T-helper 2 cell treated with Interferon-gamma antibody and Interleukin-4, amounts not matched to agents 5 μg/mL and 100 μg/mL, for 36 hours (primary cell): ENCODE data around the gene ZDHHC8.

Experiments
- DNase-seq: peaks from one replicate; pipeline ENCODE4 v3.0.0; 2021; ENCODE audit warnings: low spot score
- H3K27ac Mint-ChIP-seq: one replicate; pipeline ENCODE4 v1.8.0; 2021; ENCODE audit warnings: mild to moderate bottlenecking, mixed read lengths
- H3K27me3 Mint-ChIP-seq: one replicate; pipeline ENCODE4 v1.8.0; 2021; ENCODE audit warnings: low read depth, mixed read lengths
- H3K36me3 Mint-ChIP-seq: one replicate; pipeline ENCODE4 v1.8.0; 2021; ENCODE audit warnings: low read depth, mixed read lengths
- H3K4me1 Mint-ChIP-seq: one replicate; pipeline ENCODE4 v1.8.0; 2021; ENCODE audit warnings: low read depth, mixed read lengths
- H3K4me3 Mint-ChIP-seq: one replicate; pipeline ENCODE4 v1.8.0; 2022; ENCODE audit warnings: mild to moderate bottlenecking, moderate library complexity, mixed read lengths
- H3K9me3 Mint-ChIP-seq: one replicate; pipeline ENCODE4 v1.8.0; 2021; ENCODE audit warnings: mixed read lengths

The ZDHHC8 gene

GRCh38 chr22:20171288-20172140 lies 39.9 kb downstream of the ZDHHC8 start:
- Mint-ChIP-seq H3K9me3 (no peaks in the 10 kb centered on the region), H3K36me3 (no peaks in the 10 kb centered on the region), H3K4me3 (no peak overlapping the region), H3K27me3 (no peaks in the 10 kb centered on the region), H3K4me1 (no peaks in the 10 kb centered on the region), H3K27ac (no peak overlapping the region)
- DNase-seq, result no peak

DNA sequence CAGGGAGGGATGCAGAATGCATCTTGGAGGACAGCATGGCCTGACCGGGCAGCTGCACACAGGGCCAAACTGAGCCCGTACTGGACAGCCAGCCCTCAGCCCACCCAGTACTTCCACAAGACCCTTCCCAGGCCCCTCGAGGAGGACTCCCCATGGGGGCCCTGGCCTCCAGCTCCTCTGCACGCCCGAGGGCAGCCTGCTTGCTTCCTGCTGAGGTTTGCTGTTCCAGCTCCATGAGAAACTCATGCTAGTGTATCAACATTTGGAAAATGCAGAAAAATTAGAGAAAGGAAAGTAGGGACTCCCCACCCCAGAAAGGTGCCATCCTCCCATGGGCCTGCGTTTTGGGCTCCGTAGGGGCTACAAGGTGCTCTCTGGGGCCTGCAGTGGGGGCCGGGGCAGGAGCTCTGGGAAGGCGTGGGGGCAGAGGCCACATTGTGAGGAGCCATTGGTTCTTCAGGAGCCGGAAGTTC lies 40.6 kb downstream of the ZDHHC8 start:
- Mint-ChIP-seq H3K27me3 (no peaks in the 10 kb centered on the region), H3K36me3 (no peaks in the 10 kb centered on the region), H3K27ac (no peak overlapping the region), H3K9me3 (no peaks in the 10 kb centered on the region), H3K4me1 (no peaks in the 10 kb centered on the region), H3K4me3 (no peak overlapping the region)
- no peak for DNase-seq

- Mint-ChIP-seq H3K9me3 (no peaks in the 10 kb centered on the region), H3K4me1 (no peaks in the 10 kb centered on the region), H3K36me3 (no peaks in the 10 kb centered on the region)
Observed at GRCh38 chr22:20173246-20173645, 41.6 kb downstream of the ZDHHC8 start.

DNA sequence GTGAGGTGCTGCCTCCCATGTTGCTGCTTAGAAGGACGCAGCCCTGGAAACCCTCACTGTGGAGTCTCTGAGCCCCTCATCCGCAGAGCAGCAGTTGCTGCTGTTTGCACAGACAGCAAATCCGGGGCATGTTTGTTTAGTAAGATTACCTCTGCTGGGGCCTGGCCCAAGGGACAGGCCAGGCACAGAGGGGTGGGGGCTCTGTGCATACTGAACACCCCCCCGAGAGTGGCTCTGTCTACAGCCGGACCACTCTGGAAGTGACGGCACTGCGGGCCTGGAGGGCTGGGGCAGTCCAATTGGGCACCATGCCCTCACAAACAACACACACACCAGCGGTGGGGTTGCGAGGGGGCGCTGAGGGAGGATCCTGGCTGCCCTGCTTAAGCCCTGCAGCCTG lies 42.2 kb downstream of the ZDHHC8 start:
- Mint-ChIP-seq H3K9me3 (no peaks in the 10 kb centered on the region), H3K4me1 (no peaks in the 10 kb centered on the region), H3K4me3 (no peak overlapping the region), H3K27ac (no peak overlapping the region), H3K27me3 (no peaks in the 10 kb centered on the region), H3K36me3 (no peaks in the 10 kb centered on the region)
- DNase-seq, result no peak

More at GRCh38 chr22:20173246-20173645, 41.6 kb downstream of the ZDHHC8 start:
- no peak for DNase-seq
- Mint-ChIP-seq H3K4me3 (no peak overlapping the region), H3K27me3 (no peaks in the 10 kb centered on the region), H3K27ac (no peak overlapping the region)

DNA sequence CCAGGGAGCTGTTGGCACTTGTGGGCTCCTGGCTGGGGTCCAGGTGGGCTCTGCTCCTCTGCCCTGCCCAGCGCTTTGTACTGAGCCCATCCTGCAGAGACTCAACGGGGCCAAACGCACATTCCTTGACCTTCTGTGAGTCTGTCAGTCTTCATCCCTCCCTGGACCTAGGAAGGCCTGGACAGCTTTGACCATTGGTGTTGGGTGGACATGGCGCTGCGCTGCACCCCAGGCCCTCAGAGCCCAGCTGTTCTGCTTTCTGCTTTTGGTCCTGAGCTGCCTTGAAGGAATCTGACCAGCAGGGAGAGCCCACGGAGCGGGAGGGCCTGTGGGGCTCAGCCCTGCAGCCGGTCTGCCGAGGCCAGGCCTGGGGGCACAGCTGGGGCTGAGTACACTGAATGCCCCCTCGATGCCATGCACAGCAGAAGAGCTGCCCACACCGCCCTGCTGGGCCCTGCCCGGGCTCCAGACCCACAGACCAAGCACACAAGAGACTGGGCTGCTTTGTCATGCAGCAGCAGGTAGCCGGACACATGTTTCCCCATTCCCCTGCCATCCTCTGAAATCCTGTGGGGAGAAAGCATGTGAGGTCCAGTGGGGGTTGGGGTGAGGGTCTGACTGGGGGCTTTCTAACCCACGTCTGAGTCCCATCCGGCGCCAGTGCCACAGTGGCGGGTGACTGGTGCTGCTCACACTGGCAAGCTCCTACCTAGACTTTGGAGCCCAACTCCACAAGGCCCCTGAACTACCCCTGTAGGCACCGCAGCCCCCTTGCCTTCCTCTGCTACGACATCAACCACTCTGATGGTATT lies 43.4 kb downstream of the ZDHHC8 start:
- Mint-ChIP-seq H3K27ac (no peak overlapping the region), H3K4me3 (no peak overlapping the region), H3K27me3 (no peaks in the 10 kb centered on the region), H3K36me3 (no peaks in the 10 kb centered on the region), H3K4me1 (no peaks in the 10 kb centered on the region), H3K9me3 (no peaks in the 10 kb centered on the region)
- DNase-seq, result no peak

- Mint-ChIP-seq H3K27me3 (no peaks in the 10 kb centered on the region), H3K27ac (no peak overlapping the region), H3K9me3 (no peaks in the 10 kb centered on the region), H3K4me1 (no peaks in the 10 kb centered on the region), H3K4me3 (no peak overlapping the region), H3K36me3 (no peaks in the 10 kb centered on the region)
- DNase-seq, result no peak
Observed at GRCh38 chr22:20175597-20175900, 43.9 kb downstream of the ZDHHC8 start.

DNA sequence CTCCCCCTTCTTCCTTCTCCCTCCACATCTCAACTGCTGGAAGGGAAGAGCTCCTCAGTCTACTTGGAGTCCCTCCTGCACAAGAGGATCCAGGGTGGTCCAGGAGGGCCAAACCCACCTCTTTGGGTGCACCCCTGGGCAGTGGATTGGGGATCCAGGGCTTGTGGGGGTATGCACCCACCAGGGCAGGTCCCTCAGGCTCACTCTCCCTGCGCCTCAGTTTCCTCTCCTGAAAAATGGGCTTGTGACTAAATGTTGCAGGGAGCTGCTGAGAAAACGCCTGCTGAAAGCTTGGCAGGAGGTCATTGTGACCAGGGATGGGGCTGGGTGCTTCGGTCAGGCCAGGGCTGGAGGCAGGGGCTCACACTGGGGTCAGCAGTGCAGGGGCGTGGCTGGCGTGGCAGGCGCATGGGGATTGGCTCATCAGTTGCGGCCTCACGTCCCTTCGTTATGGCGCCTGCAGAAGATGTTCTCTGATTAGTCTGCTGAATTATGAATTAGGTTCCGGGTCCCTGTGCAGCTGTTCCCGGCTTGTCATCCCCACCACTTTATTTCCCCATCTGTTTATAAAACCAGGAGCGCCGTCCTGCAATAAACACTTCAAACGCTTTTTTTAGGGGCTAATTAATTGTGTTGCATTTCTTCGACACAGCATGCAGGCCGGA lies 44.9 kb downstream of the ZDHHC8 start:
- Mint-ChIP-seq H3K4me1 (no peaks in the 10 kb centered on the region), H3K36me3 (no peaks in the 10 kb centered on the region), H3K9me3 (no peaks in the 10 kb centered on the region), H3K4me3 (no peak overlapping the region), H3K27ac (no peak overlapping the region), H3K27me3 (no peaks in the 10 kb centered on the region)
- DNase-seq, result no peak

- Mint-ChIP-seq H3K4me3 (no peak overlapping the region), H3K4me1 (no peaks in the 10 kb centered on the region), H3K36me3 (no peaks in the 10 kb centered on the region), H3K9me3 (no peaks in the 10 kb centered on the region), H3K27ac (no peak overlapping the region), H3K27me3 (no peaks in the 10 kb centered on the region)
- DNase-seq, result no peak
Observed at GRCh38 chr22:20177217-20177911, 45.8 kb downstream of the ZDHHC8 start.

DNA sequence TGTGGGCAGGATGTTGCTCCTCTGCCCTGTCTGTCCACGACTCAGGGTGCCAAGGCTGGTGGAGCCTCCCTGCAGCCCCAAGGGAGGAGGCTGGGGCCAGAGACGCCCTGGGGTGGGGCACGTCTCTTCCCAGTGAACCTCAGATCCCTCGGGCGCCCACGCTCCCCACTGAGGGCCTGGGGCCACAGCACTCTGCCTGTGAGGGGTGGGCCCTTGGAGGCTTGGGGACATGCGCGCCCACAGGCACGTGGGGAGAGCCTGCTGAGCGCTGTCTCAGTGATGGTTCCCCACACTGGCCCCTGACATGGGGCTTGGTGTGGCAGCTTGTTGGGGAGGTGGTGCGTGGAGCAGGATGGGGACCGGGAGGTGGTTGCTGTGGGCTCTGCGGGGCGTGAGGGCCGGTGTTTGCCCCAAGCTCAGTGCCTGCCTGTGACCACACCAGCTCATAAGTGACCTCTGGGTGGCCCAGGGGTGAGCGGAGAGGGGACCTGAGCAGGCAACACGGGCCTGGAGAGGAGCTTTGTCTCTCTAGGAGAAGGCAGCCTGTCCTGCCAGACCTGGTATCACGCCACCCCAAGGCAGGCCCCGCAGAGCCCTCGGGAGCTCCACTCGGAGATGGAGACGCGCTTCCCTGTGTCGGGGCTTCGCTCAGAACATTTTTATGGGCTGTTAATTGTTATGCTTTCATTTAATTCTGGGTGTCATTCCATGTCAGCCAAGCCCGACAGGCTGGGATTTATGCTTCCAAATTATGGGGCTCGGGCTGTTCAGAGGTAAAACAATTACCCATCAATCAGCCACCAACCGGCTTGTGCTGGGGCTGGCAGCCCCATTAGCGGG lies 46.7 kb downstream of the ZDHHC8 start:
- no peak for DNase-seq
- Mint-ChIP-seq H3K9me3 (no peaks in the 10 kb centered on the region), H3K36me3 (no peaks in the 10 kb centered on the region), H3K27ac (no peak overlapping the region), H3K4me3 (no peak overlapping the region), H3K4me1 (no peaks in the 10 kb centered on the region), H3K27me3 (no peaks in the 10 kb centered on the region)

- DNase-seq, result no peak
- H3K4me1 Mint-ChIP-seq, result no peaks in the 10 kb centered on the region
- no peaks in the 10 kb centered on the region for H3K27me3 Mint-ChIP-seq
- H3K9me3 Mint-ChIP-seq, result no peaks in the 10 kb centered on the region
- H3K27ac Mint-ChIP-seq, result no peak overlapping the region
- no peak overlapping the region for H3K4me3 Mint-ChIP-seq
- no peaks in the 10 kb centered on the region for H3K36me3 Mint-ChIP-seq
Observed at GRCh38 chr22:20178915-20179227, 47.3 kb downstream of the ZDHHC8 start.

DNA sequence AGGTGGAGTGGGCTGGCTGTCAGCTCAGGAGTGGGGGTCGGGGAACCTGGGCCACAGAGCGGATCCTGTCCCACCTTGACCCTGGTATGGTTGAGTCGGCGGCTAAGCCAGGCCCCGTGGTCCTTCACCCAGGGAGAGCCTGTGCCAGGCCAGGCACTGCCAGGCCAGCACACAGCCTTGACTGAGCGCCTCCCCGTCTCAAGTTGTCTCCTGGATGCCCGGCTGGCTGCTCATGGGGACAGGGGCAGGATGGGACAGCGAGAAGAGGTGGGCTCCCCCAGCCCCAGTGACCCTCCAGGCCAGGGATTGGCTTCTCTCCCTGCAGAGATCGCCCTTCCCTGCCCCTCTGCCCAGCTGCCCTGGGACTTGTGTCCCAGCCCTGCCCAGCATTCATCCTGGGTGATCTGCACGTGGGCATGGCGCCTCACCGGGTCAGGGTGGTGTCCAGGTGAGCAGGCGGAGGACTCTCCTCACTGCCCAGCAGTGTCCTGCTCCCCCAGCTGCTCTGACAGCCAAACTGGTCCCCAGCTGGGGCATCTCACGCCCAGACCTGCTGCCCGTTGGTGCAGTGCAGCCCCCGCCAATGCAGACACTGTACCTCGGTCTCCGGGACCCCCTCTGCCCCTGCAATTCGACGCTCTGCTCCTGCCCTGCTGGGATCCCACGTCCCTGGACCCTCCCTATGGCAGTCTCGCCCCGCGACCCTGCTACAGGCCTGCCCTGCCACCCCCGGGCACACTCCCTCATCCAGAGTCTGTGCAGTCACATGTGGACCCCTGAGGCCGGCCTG lies 48.0 kb downstream of the ZDHHC8 start:
- Mint-ChIP-seq H3K9me3 (no peaks in the 10 kb centered on the region), H3K27ac (no peak overlapping the region), H3K36me3 (no peaks in the 10 kb centered on the region), H3K27me3 (no peaks in the 10 kb centered on the region), H3K4me3 (no peak overlapping the region), H3K4me1 (no peaks in the 10 kb centered on the region)
- no peak for DNase-seq

- Mint-ChIP-seq H3K27ac (no peak overlapping the region), H3K4me3 (no peak overlapping the region), H3K27me3 (no peaks in the 10 kb centered on the region), H3K36me3 (no peaks in the 10 kb centered on the region), H3K4me1 (no peaks in the 10 kb centered on the region), H3K9me3 (no peaks in the 10 kb centered on the region)
- no peak for DNase-seq
Observed at GRCh38 chr22:20180245-20180630, 48.6 kb downstream of the ZDHHC8 start.

DNA sequence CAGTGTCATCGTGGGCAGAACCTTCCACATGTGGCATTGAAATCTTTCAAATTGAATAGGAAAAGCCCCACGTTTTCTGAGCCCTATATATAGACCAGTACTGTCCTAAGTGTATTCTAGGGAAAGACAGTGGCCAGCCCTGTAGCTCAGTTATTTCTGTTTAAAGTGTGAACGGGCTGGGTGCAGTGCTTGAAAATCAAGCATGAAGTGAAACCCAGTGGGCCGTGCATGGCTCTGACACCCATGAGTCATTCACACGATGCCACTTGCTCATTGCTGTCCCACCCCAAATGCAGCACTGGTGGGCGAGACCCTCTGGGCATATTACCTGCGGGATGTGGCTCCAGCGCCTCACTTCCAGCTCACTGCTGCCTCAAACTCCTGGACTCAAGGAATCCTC lies 49.0 kb downstream of the ZDHHC8 start:
- DNase-seq, result no peak
- no peaks in the 10 kb centered on the region for H3K27me3 Mint-ChIP-seq
- no peak overlapping the region for H3K27ac Mint-ChIP-seq
- H3K9me3 Mint-ChIP-seq, result no peaks in the 10 kb centered on the region
- no peaks in the 10 kb centered on the region for H3K4me1 Mint-ChIP-seq
- H3K4me3 Mint-ChIP-seq, result no peak overlapping the region
- H3K36me3 Mint-ChIP-seq, result no peaks in the 10 kb centered on the region
